DMS79 (cell line): ENCODE data around the gene ZP1.
A peak's percentile ranks its signal among the peaks of the same experiment; 100 is the strongest.

Source experiments
- DNase-seq: peaks from one replicate; lab custom pipeline; 2025; lab: John Stamatoyannopoulos, UW

The ZP1 gene

GRCh38 chr11:60910281-60910687 lies 42.9 kb downstream of the ZP1 start:
- DNase-seq: no peak

- DNase-seq: no peak
Measured at GRCh38 chr11:60910711-60911380, 43.5 kb downstream of the ZP1 start.

GRCh38 chr11:60912223-60912850 lies 45.0 kb downstream of the ZP1 start:
- DNase-seq: peak; percentile 53

GRCh38 chr11:60912851-60913528 lies 45.6 kb downstream of the ZP1 start:
- DNase-seq: no peak

GRCh38 chr11:60913793-60914632 lies 46.7 kb downstream of the ZP1 start, which contains the start of gene TMEM109:
TSS of gene TMEM109 (plus strand) at chr11:60914158. CDS start at chr11:60919694, 5,536 bp downstream.
- peak; percentile 93 for DNase-seq

GRCh38 chr11:60914633-60915247 lies 47.4 kb downstream of the ZP1 start:
- DNase-seq: no peak

GRCh38 chr11:60915248-60915914 lies 48.0 kb downstream of the ZP1 start:
- peak; percentile 67 for DNase-seq

GRCh38 chr11:60916669-60917206 lies 49.4 kb downstream of the ZP1 start:
- no peak for DNase-seq

GRCh38 chr11:60917267-60917666 lies 49.9 kb downstream of the ZP1 start:
- no peak for DNase-seq

GRCh38 chr11:60918251-60918938 lies 51.1 kb downstream of the ZP1 start:
- no peak for DNase-seq

- no peak for DNase-seq
Measured at GRCh38 chr11:60918939-60919265, 51.6 kb downstream of the ZP1 start.

GRCh38 chr11:60919320-60919719 lies 52.0 kb downstream of the ZP1 start:
- no peak for DNase-seq

GRCh38 chr11:60919956-60920355 lies 52.6 kb downstream of the ZP1 start:
- no peak for DNase-seq

GRCh38 chr11:60921259-60921658 lies 53.9 kb downstream of the ZP1 start:
- no peak for DNase-seq

- DNase-seq: no peak
Measured at GRCh38 chr11:60921777-60922335, 54.5 kb downstream of the ZP1 start.

- DNase-seq: no peak
Measured at GRCh38 chr11:60922906-60923305, 55.6 kb downstream of the ZP1 start.

GRCh38 chr11:60923326-60923725 lies 56.0 kb downstream of the ZP1 start:
- no peak for DNase-seq

GRCh38 chr11:60923800-60924109 lies 56.4 kb downstream of the ZP1 start:
- no peak for DNase-seq

GRCh38 chr11:60924110-60924905 lies 57.0 kb downstream of the ZP1 start, which contains the start of gene TMEM132A:
TSS of gene TMEM132A (plus strand) at chr11:60924460. CDS start at chr11:60924634, 174 bp downstream.
- DNase-seq: peak; percentile 13
